Fibroblast of lung (primary cell): ENCODE results near the gene GALNT17. TPM values are rescaled to one million over a fixed set of nuclear protein-coding genes. Genes with fewer than 3 reads are reported as not detected.

ENCODE experiments used
- DNase-seq, 2 donors: peaks; one replicate each; pipeline versions ENCODE4 v3.0.0 to v3.0.0-alpha.2; 2010; ENCODE audit warnings: low read depth in 2 of 2
- H2AFZ ChIP-seq: 2 replicates; pipeline ENCODE4 v1.5.1; 2012; ENCODE audit warnings: low read length, control low read depth, inconsistent platforms
- H3K27ac ChIP-seq: 2 replicates; pipeline ENCODE4 v1.5.1; 2011; ENCODE audit warnings: low read length, control low read depth; ENCODE audit not compliant: insufficient read depth
- H3K27me3 ChIP-seq: 2 replicates; pipeline ENCODE4 v1.5.1; 2011; ENCODE audit warnings: mild to moderate bottlenecking, low read length; ENCODE audit not compliant: control insufficient read depth, insufficient read depth
- H3K36me3 ChIP-seq: 2 replicates; pipeline ENCODE4 v1.5.1; 2011; ENCODE audit warnings: low read length; ENCODE audit not compliant: control insufficient read depth, insufficient read depth
- H3K4me1 ChIP-seq: 2 replicates; pipeline ENCODE4 v1.5.1; 2011; ENCODE audit warnings: low read length; ENCODE audit not compliant: control insufficient read depth, insufficient read depth; ENCODE audit errors: extremely low read depth
- H3K4me2 ChIP-seq: 2 replicates; pipeline ENCODE4 v1.5.1; 2011; ENCODE audit warnings: low read length, control low read depth; ENCODE audit not compliant: insufficient read depth; ENCODE audit errors: extremely low read depth
- H3K4me3 ChIP-seq, 4 experiments: fragments of 200-600 bp in 1 of 4; sonication (generic) in 1 of 4; replicated peaks in 1 of 4; 2 replicates each; pipeline ENCODE4 v1.5.1; 2011 to 2016; ENCODE audit warnings: low read length in 4 of 4, low read depth in 3 of 4, mild to moderate bottlenecking in 3 of 4, control low read depth in 2 of 4, inconsistent platforms in 1 of 4, mixed read lengths in 1 of 4; ENCODE audit not compliant: insufficient read depth in 1 of 4; ENCODE audit errors: control extremely low read depth in 1 of 4
- H3K79me2 ChIP-seq: 2 replicates; pipeline ENCODE4 v1.5.1; 2012; ENCODE audit warnings: mild to moderate bottlenecking, low read length, inconsistent platforms; ENCODE audit not compliant: control insufficient read depth, insufficient read depth
- H3K9ac ChIP-seq: 2 replicates; pipeline ENCODE4 v1.5.1; 2011; ENCODE audit warnings: mild to moderate bottlenecking, low read length, control low read depth; ENCODE audit not compliant: insufficient read depth
- H3K9me3 ChIP-seq: 2 replicates; pipeline ENCODE4 v1.5.1; 2012; ENCODE audit warnings: low read depth, low read length; ENCODE audit not compliant: control insufficient read depth, insufficient read depth
- H4K20me1 ChIP-seq: 2 replicates; pipeline ENCODE4 v1.5.1; 2011; ENCODE audit warnings: low read length; ENCODE audit not compliant: control insufficient read depth, insufficient read depth; ENCODE audit errors: extremely low read depth
- EZH2 ChIP-seq: IDR thresholded peaks from 2 replicates; pipeline ENCODE4 v1.5.1; 2012; ENCODE audit warnings: low read length, control low read depth, mild to moderate bottlenecking; ENCODE audit errors: missing control alignments
- polyA plus RNA-seq, 2 donors: library from polyadenylated mRNA; depleted of rRNA in 1 of 2; stranded (reverse) in 1 of 2; unstranded in 1 of 2; fragments of >200 nt; gene quantifications; 2 replicates each; pipeline ENCODE4 v1.2.1, GENCODE V29; 2011 to 2012; ENCODE audit warnings: missing spikeins in 1 of 2
- total RNA-seq: library from RNA; depleted of rRNA; stranded (reverse); fragments of >200 nt; gene quantifications from 2 replicates; pipeline ENCODE4 v1.2.1, GENCODE V29; 2014
- TF ChIP-seq, protein P1 (sequence below), 2 donors: IDR thresholded peaks in 1 of 2; conservative IDR thresholded peaks in 1 of 2; 1 replicate in 1 of 2; 2 replicates in 1 of 2; pipeline ENCODE4 v1.5.1; 2011 to 2012; ENCODE audit warnings: low read length in 2 of 2, control low read depth in 1 of 2, inconsistent platforms in 1 of 2, low read depth in 1 of 2, mild to moderate bottlenecking in 1 of 2

Gene GALNT17
- total and polyA plus RNA-seq, 2 donors (not counting 1 experiment from before 2014, with no cell fraction given) = under 0.01 TPM; not detected in 1

DNA sequence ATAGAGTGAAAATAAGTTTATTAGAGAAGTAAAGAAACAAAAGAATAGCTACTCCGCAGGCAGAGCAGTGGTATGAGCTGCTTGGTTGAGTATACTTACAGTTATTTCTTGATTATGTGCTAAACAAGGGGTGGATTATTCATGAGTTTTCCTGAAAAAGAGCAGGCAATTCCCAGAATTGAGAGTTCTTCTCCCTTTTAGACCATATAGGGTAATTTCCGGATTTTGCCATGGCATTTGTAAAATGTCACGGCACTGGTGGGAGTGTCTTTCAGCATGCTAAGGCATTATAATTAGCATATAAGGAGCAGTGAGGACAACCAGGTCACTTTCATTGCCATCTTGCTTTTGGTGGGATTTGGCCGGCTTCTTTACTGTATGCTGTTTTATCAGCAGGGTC lies 25.7 kb upstream of the GALNT17 start:
- Histone ChIP-seq H4K20me1 (no peaks in the 10 kb centered on the region), H3K79me2 (no peaks in the 10 kb centered on the region), H3K4me3 (no peak overlapping the region), H3K27me3 (no peaks in the 10 kb centered on the region), H3K9ac (no peak overlapping the region), H3K36me3 (no peaks in the 10 kb centered on the region), H2AFZ (no peak overlapping the region), H3K9me3 (no peaks in the 10 kb centered on the region), H3K27ac (no peak overlapping the region), H3K4me1 (no peaks in the 10 kb centered on the region), H3K4me2 (no peak overlapping the region)
- TF ChIP-seq EZH2 = no peak
- TF ChIP-seq, protein P1, sequence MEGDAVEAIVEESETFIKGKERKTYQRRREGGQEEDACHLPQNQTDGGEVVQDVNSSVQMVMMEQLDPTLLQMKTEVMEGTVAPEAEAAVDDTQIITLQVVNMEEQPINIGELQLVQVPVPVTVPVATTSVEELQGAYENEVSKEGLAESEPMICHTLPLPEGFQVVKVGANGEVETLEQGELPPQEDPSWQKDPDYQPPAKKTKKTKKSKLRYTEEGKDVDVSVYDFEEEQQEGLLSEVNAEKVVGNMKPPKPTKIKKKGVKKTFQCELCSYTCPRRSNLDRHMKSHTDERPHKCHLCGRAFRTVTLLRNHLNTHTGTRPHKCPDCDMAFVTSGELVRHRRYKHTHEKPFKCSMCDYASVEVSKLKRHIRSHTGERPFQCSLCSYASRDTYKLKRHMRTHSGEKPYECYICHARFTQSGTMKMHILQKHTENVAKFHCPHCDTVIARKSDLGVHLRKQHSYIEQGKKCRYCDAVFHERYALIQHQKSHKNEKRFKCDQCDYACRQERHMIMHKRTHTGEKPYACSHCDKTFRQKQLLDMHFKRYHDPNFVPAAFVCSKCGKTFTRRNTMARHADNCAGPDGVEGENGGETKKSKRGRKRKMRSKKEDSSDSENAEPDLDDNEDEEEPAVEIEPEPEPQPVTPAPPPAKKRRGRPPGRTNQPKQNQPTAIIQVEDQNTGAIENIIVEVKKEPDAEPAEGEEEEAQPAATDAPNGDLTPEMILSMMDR (conservative IDR thresholded peaks at IDR 0.05 in 1 of 2, IDR thresholded peaks at IDR 0.05 in 1 of 2; ENCODE audit: low read depth in 1 of 2, low read length in 2 of 2) = no peak
- DNase-seq = no peak

DNA sequence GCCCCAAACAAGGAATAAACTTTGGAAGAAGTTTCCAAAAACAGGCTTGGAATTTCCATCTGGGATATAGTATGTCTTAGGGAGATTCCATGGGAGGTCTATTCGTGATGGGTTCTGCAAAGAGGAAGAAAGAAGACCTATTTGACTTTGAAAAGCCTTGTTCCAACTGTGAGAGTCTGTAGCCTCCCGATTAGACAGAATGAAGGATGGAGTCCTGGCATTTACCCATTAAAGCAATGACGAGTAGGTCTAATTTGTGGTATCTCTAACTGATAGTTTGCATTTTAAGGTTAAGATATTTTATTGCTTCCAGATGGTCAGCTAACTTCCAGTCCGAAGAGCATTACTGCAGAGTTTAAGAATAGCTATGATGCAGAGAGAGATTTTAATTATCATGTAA lies 19.5 kb upstream of the GALNT17 start:
- TF ChIP-seq, protein P1 (conservative IDR thresholded peaks at IDR 0.05 in 1 of 2, IDR thresholded peaks at IDR 0.05 in 1 of 2; ENCODE audit: low read depth in 1 of 2, low read length in 2 of 2) = no peak
- no peak for TF ChIP-seq EZH2
- no peaks in the 10 kb centered on the region for H3K79me2 ChIP-seq
- H3K4me1 ChIP-seq = no peaks in the 10 kb centered on the region
- peak in 1 of 2 donors; percentile 2 for DNase-seq
- H3K9ac ChIP-seq = no peak overlapping the region
- no peak overlapping the region for H3K4me3 ChIP-seq
- H3K27me3 ChIP-seq = no peaks in the 10 kb centered on the region
- no peaks in the 10 kb centered on the region for H3K36me3 ChIP-seq
- no peak overlapping the region for H2AFZ ChIP-seq
- H3K4me2 ChIP-seq = no peak overlapping the region
- H3K27ac ChIP-seq = no peak overlapping the region
- no peaks in the 10 kb centered on the region for H4K20me1 ChIP-seq
- no peaks in the 10 kb centered on the region for H3K9me3 ChIP-seq

DNA sequence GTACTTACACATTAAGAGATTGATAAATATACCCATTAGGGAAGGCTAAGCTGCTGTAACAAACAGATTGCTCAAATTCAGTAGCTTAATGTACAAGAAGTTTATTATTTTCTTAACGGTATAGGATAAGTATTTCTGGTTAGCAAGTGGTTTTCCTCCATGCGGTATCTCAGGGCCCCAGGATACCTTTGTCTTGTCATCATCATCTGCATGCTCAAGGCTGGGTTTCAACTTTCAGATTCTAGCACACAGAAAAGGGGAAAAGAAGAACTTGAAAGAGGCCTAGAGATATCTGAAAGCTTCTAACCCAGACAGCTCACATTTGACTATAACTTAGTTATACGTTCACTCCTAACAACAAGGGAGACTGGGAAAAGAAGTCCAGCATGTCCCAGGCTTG lies 11.8 kb upstream of the GALNT17 start:
- no peak for DNase-seq
- Histone ChIP-seq H2AFZ (no peak overlapping the region), H3K9me3 (no peaks in the 10 kb centered on the region), H3K4me2 (no peak overlapping the region), H3K27me3 (no peaks in the 10 kb centered on the region), H4K20me1 (no peaks in the 10 kb centered on the region), H3K4me1 (no peaks in the 10 kb centered on the region), H3K27ac (no peak overlapping the region), H3K79me2 (no peaks in the 10 kb centered on the region), H3K4me3 (no peak overlapping the region), H3K9ac (no peak overlapping the region), H3K36me3 (no peaks in the 10 kb centered on the region)
- TF ChIP-seq, protein P1 (conservative IDR thresholded peaks at IDR 0.05 in 1 of 2, IDR thresholded peaks at IDR 0.05 in 1 of 2; ENCODE audit: low read depth in 1 of 2, low read length in 2 of 2) = no peak
- no peak for TF ChIP-seq EZH2
